ENCODE data around the gene PICK1.

Gene PICK1

GRCh38 chr22:38065539-38065938, 8.3 kb downstream of the PICK1 start:
- Histone ChIP-seq H3K27me3 (ENCODE audit: control insufficient read depth, insufficient read depth, low read length) (no peaks in the 10 kb centered on the region), H3K79me2 (no peaks in the 10 kb centered on the region), H3K9me3 (ENCODE audit: control insufficient read depth, low read length) (no peaks in the 10 kb centered on the region), H3K36me3 (ENCODE audit: control insufficient read depth, insufficient read depth, low read length) (no peaks in the 10 kb centered on the region), H3K4me1 (no peaks in the 10 kb centered on the region), H3K4me2 (ENCODE audit: low read length) (no peak overlapping the region), H3K4me3 (ENCODE audit: low read depth, low read length) (no peak overlapping the region), H2AFZ (no peak overlapping the region), H3K9ac (no peak overlapping the region), H3K27ac (no peak overlapping the region)
- TF ChIP-seq, protein P1, sequence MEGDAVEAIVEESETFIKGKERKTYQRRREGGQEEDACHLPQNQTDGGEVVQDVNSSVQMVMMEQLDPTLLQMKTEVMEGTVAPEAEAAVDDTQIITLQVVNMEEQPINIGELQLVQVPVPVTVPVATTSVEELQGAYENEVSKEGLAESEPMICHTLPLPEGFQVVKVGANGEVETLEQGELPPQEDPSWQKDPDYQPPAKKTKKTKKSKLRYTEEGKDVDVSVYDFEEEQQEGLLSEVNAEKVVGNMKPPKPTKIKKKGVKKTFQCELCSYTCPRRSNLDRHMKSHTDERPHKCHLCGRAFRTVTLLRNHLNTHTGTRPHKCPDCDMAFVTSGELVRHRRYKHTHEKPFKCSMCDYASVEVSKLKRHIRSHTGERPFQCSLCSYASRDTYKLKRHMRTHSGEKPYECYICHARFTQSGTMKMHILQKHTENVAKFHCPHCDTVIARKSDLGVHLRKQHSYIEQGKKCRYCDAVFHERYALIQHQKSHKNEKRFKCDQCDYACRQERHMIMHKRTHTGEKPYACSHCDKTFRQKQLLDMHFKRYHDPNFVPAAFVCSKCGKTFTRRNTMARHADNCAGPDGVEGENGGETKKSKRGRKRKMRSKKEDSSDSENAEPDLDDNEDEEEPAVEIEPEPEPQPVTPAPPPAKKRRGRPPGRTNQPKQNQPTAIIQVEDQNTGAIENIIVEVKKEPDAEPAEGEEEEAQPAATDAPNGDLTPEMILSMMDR (IDR thresholded peaks at IDR 0.05), result no peak

- TF ChIP-seq, protein P1 (IDR thresholded peaks at IDR 0.05), result no peak
- H3K27ac ChIP-seq, result no peak overlapping the region
- no peak overlapping the region for H2AFZ ChIP-seq
- no peak overlapping the region for H3K4me3 ChIP-seq (ENCODE audit: low read depth, low read length)
- H3K36me3 ChIP-seq (ENCODE audit: control insufficient read depth, insufficient read depth, low read length), result no peaks in the 10 kb centered on the region
- no peaks in the 10 kb centered on the region for H3K4me1 ChIP-seq
- H3K9ac ChIP-seq, result no peak overlapping the region
- H3K4me2 ChIP-seq (ENCODE audit: low read length), result no peak overlapping the region
- no peaks in the 10 kb centered on the region for H3K27me3 ChIP-seq (ENCODE audit: control insufficient read depth, insufficient read depth, low read length)
- H3K9me3 ChIP-seq (ENCODE audit: control insufficient read depth, low read length), result no peaks in the 10 kb centered on the region
- no peaks in the 10 kb centered on the region for H3K79me2 ChIP-seq
Observed at GRCh38 chr22:38066381-38067027, 9.3 kb downstream of the PICK1 start.

DNA sequence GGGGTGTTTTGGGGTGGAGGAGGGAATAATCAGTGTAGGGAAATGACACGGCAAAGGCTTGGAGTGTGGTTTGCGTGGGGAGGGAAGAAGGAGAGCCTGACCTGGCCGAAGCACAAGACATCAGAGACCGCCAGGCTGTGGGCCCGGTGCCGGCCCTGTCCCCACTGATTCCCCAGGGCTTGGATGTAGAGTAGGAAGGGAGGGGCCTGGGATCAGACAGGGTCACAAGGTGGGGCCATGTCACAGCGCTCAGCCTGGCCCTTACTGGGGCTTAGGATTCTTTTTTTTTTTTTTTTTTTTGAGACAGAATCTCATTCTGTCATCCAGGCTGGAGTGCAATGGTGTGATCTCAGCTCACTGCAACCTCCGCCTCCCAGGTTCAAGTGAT, 9.8 kb downstream of the PICK1 start:
- H3K79me2 ChIP-seq, result no peaks in the 10 kb centered on the region
- H2AFZ ChIP-seq, result no peak overlapping the region
- no peak overlapping the region for H3K9ac ChIP-seq
- H3K36me3 ChIP-seq (ENCODE audit: control insufficient read depth, insufficient read depth, low read length), result no peaks in the 10 kb centered on the region
- H3K27ac ChIP-seq, result no peak overlapping the region
- no peaks in the 10 kb centered on the region for H3K4me1 ChIP-seq
- no peaks in the 10 kb centered on the region for H3K27me3 ChIP-seq (ENCODE audit: control insufficient read depth, insufficient read depth, low read length)
- H3K4me2 ChIP-seq (ENCODE audit: low read length), result no peak overlapping the region
- no peak overlapping the region for H3K4me3 ChIP-seq (ENCODE audit: low read depth, low read length)
- H3K9me3 ChIP-seq (ENCODE audit: control insufficient read depth, low read length), result no peaks in the 10 kb centered on the region
- TF ChIP-seq, protein P1 (IDR thresholded peaks at IDR 0.05), result no peak

- Histone ChIP-seq H3K4me1 (no peaks in the 10 kb centered on the region), H3K27ac (no peak overlapping the region), H3K79me2 (no peaks in the 10 kb centered on the region), H3K9ac (no peak overlapping the region), H3K9me3 (ENCODE audit: control insufficient read depth, low read length) (no peaks in the 10 kb centered on the region), H3K4me3 (ENCODE audit: low read depth, low read length) (no peak overlapping the region), H3K4me2 (ENCODE audit: low read length) (no peak overlapping the region), H2AFZ (no peak overlapping the region), H3K36me3 (ENCODE audit: control insufficient read depth, insufficient read depth, low read length) (no peaks in the 10 kb centered on the region), H3K27me3 (ENCODE audit: control insufficient read depth, insufficient read depth, low read length) (no peaks in the 10 kb centered on the region)
- TF ChIP-seq, protein P1 (IDR thresholded peaks at IDR 0.05), result no peak
Observed at GRCh38 chr22:38067761-38068360, 10.7 kb downstream of the PICK1 start.
